Panc1 (cell line): ENCODE results near the gene ST3GAL2. TPM values are rescaled to one million over a fixed set of nuclear protein-coding genes. Genes with fewer than 3 reads are reported as not detected.

ENCODE experiments used
- ATAC-seq: fragments of 200-7000 bp; cut with Tn5 transposase; 2 replicates; pipeline ENCODE4 v1.9.1; 2020; ENCODE audit warnings: mild to moderate bottlenecking, moderate library complexity
- BruUV-seq: library from RNA; stranded (reverse); fragments of 400-500 nt; replicated peaks from 2 replicates; lab custom pipeline; 2021; lab: Mats Ljungman, UMichigan
- CTCF ChIA-PET: fragments of 300-600 bp; sonication (Branson Sonifier 250); formaldehyde crosslinking; loops from one replicate; lab custom pipeline; 2022; ENCODE audit warnings: antibody characterized with exemption; lab: Charles Lee
- POLR2A ChIA-PET: fragments of 300-600 bp; sonication (Branson Sonifier 250); formaldehyde crosslinking; loops from one replicate; lab custom pipeline; 2022; ENCODE audit warnings: antibody characterized with exemption; lab: Charles Lee
- DNase-seq: peaks from one replicate; pipeline ENCODE4 v3.0.0-alpha.2; 2010; ENCODE audit warnings: low read depth, low spot score
- H3K27ac ChIP-seq: 2 replicates; pipeline ENCODE4 v1.5.1; 2011; ENCODE audit warnings: mild to moderate bottlenecking, low read length, inconsistent platforms
- H3K27me3 ChIP-seq: fragments of 200-500 bp; sonication (Bioruptor generic); 2 replicates; pipeline ENCODE4 v1.6.0; 2014; ENCODE audit warnings: low read length, inconsistent platforms; ENCODE audit not compliant: control insufficient read depth, insufficient read depth
- H3K36me3 ChIP-seq: fragments of 200-500 bp; sonication (Bioruptor generic); 2 replicates; pipeline ENCODE4 v1.5.1; 2014; ENCODE audit warnings: inconsistent platforms, mild to moderate bottlenecking, low read length, moderate library complexity; ENCODE audit not compliant: control insufficient read depth, insufficient read depth
- H3K4me1 ChIP-seq: 2 replicates; pipeline ENCODE4 v1.5.1; 2011; ENCODE audit warnings: inconsistent platforms, mild to moderate bottlenecking, low read length, moderate library complexity; ENCODE audit not compliant: control insufficient read depth, insufficient read depth
- H3K4me3 ChIP-seq, 2 experiments: 2 replicates each; pipeline ENCODE4 v1.5.1; 2011 to 2012; ENCODE audit warnings: low read depth in 2 of 2, low read length in 2 of 2, mild to moderate bottlenecking in 2 of 2, inconsistent platforms in 1 of 2, moderate library complexity in 1 of 2
- H3K9me3 ChIP-seq: fragments of 200-500 bp; sonication (Bioruptor generic); 2 replicates; pipeline ENCODE4 v1.5.1; 2014; ENCODE audit warnings: low read depth, mild to moderate bottlenecking, inconsistent platforms, low read length, moderate library complexity; ENCODE audit not compliant: control insufficient read depth, insufficient read depth
- POLR2AphosphoS5 ChIP-seq: IDR thresholded peaks from 2 replicates; pipeline ENCODE4 v1.6.1; 2012; ENCODE audit warnings: mild to moderate bottlenecking, low read depth, low read length, moderate library complexity
- SIN3A ChIP-seq: IDR thresholded peaks from 2 replicates; pipeline ENCODE4 v1.6.1; 2012; ENCODE audit warnings: low read depth, mild to moderate bottlenecking, low read length, moderate library complexity, borderline replicate concordance; ENCODE audit not compliant: insufficient read depth
- TCF7L2 ChIP-seq: IDR thresholded peaks from 2 replicates; pipeline ENCODE4 v1.6.1; 2011; ENCODE audit warnings: mild to moderate bottlenecking, low read depth, low read length, inconsistent platforms
- in situ Hi-C: cut with HindIII; loops from 2 replicates; pipeline ENCODE4 v1.10.0; 2016; ENCODE audit warnings: low sequenced_read_pairs, low pct_unique_long_range_greater_than_20kb
- intact Hi-C: fragments of 100-400 bp; cut with micrococcal nuclease; formaldehyde crosslinking; loops from one replicate; pipeline ENCODE4 v1.10.0; 2022; ENCODE audit not compliant: unreplicated experiment
- total RNA-seq: library from RNA; stranded (reverse); gene quantifications from one replicate; pipeline ENCODE4 v1.2.1, GENCODE V29; 2021; ENCODE audit not compliant: unreplicated experiment
- TF ChIP-seq, protein P1 (sequence below), 2 experiments: IDR thresholded peaks; 2 replicates each; pipeline ENCODE4 v1.6.1; 2011 to 2012; ENCODE audit warnings: low read depth in 2 of 2, control low read depth in 1 of 2, low read length in 1 of 2, mild to moderate bottlenecking in 1 of 2, moderate library complexity in 1 of 2; ENCODE audit not compliant: insufficient read depth in 1 of 2
- TF ChIP-seq, protein P2 (sequence below): fragments of 450-650 bp; IDR thresholded peaks from 2 replicates; pipeline ENCODE4 v1.5.1; 2017; ENCODE audit warnings: mild to moderate bottlenecking

The ST3GAL2 gene
- total RNA-seq, 1 experiment from 2014 or later = 84.2 TPM

DNA sequence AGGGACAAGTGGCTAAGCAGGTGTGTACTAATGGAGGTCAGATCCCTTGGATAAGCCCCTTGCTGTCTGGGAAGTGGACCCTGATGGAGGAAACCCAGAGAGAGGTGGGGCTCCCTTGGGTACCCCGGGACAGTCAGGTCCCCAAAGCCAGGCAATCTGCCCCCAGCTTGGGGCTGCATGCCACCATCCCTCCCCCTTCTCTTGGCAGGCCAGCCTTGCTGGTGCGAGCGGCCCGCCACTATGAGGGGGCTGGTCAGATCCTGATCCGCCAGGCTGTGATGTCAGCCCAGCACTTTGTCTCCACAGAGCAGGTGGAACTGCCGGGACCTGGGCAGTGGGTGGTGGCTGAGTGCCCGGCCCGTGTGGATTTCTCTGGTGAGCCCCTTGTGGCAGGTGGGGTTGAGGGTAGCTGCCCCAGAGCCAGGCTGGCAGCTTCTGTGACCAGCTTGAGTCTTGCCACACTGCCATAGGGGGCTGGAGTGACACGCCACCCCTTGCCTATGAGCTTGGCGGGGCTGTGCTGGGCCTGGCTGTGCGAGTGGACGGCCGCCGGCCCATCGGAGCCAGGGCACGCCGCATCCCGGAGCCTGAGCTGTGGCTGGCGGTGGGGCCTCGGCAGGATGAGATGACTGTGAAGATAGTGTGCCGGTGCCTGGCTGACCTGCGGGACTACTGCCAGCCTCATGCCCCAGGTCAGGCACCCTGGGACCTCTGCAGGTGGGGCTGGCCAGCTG lies 35.6 kb upstream of the ST3GAL2 start:
- H3K36me3 ChIP-seq = no peaks in the 10 kb centered on the region
- in situ Hi-C loops (no loop called here), intact Hi-C loops (no loop called here)
- no peaks in the 10 kb centered on the region for H3K27me3 ChIP-seq
- BruUV-seq = no TSS peak
- TF ChIP-seq POLR2AphosphoS5 (no peak), TCF7L2 (no peak), SIN3A (no peak)
- TF ChIP-seq, protein P1, sequence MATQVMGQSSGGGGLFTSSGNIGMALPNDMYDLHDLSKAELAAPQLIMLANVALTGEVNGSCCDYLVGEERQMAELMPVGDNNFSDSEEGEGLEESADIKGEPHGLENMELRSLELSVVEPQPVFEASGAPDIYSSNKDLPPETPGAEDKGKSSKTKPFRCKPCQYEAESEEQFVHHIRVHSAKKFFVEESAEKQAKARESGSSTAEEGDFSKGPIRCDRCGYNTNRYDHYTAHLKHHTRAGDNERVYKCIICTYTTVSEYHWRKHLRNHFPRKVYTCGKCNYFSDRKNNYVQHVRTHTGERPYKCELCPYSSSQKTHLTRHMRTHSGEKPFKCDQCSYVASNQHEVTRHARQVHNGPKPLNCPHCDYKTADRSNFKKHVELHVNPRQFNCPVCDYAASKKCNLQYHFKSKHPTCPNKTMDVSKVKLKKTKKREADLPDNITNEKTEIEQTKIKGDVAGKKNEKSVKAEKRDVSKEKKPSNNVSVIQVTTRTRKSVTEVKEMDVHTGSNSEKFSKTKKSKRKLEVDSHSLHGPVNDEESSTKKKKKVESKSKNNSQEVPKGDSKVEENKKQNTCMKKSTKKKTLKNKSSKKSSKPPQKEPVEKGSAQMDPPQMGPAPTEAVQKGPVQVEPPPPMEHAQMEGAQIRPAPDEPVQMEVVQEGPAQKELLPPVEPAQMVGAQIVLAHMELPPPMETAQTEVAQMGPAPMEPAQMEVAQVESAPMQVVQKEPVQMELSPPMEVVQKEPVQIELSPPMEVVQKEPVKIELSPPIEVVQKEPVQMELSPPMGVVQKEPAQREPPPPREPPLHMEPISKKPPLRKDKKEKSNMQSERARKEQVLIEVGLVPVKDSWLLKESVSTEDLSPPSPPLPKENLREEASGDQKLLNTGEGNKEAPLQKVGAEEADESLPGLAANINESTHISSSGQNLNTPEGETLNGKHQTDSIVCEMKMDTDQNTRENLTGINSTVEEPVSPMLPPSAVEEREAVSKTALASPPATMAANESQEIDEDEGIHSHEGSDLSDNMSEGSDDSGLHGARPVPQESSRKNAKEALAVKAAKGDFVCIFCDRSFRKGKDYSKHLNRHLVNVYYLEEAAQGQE (IDR thresholded peaks at IDR 0.05; ENCODE audit: insufficient read depth in 1 of 2, low read depth in 2 of 2, low read length in 1 of 2) = no peak
- TF ChIP-seq, protein P2, sequence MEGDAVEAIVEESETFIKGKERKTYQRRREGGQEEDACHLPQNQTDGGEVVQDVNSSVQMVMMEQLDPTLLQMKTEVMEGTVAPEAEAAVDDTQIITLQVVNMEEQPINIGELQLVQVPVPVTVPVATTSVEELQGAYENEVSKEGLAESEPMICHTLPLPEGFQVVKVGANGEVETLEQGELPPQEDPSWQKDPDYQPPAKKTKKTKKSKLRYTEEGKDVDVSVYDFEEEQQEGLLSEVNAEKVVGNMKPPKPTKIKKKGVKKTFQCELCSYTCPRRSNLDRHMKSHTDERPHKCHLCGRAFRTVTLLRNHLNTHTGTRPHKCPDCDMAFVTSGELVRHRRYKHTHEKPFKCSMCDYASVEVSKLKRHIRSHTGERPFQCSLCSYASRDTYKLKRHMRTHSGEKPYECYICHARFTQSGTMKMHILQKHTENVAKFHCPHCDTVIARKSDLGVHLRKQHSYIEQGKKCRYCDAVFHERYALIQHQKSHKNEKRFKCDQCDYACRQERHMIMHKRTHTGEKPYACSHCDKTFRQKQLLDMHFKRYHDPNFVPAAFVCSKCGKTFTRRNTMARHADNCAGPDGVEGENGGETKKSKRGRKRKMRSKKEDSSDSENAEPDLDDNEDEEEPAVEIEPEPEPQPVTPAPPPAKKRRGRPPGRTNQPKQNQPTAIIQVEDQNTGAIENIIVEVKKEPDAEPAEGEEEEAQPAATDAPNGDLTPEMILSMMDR = no peak
- DNase-seq (no peak), ATAC-seq (no peak)
- H3K9me3 ChIP-seq = no peaks in the 10 kb centered on the region
- H3K4me1 ChIP-seq = peaks cover 11% of the 10 kb centered on the region
- ChIA-PET CTCF (no interaction called here), POLR2A (no interaction called here)
- no peak overlapping the region for H3K27ac ChIP-seq
- H3K4me3 ChIP-seq = no peak overlapping the region

DNA sequence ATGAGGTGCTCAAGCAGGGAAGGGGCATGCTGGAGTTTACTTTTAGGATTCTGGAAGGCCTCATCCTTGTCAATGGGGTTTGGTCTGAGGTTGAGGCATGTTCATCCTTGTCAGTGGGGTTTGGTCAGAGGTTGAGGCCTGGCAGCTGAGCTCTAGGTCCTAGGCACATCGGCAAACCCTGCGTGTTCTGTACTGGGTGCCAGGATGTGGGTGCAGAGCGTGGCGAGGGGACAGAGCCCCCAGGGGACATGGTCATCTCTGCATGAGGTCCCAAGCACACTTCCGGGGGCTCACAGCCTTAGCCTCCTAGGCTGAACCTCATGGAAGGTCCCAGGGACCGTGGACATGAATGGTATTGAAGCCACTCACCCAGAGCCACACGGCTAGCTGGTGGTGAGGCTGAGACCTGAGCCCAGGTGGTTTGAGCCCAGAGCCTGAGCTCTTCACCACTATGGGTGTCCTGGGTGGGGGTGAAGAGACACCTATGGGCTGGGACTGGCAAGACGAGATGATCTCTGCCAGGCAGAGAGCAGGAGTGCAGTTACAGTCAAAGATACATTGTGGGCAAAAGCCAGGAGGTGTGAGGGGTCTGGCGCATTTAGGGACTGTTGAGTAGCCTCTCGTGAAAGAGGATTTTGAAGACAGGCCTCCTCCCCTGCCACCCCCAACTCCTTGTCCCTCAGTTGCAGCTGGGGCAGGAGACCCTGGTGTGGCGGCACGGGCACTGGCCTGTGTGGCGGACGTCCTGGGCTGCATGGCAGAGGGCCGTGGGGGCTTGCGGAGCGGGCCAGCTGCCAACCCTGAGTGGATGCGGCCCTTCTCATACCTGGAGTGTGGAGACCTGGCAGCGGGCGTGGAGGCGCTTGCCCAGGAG lies 34.8 kb upstream of the ST3GAL2 start:
- no peaks in the 10 kb centered on the region for H3K9me3 ChIP-seq
- in situ Hi-C loops = no loop called here
- intact Hi-C loops = no loop called here
- H3K27me3 ChIP-seq = no peaks in the 10 kb centered on the region
- DNase-seq = no peak
- H3K27ac ChIP-seq = no peak overlapping the region
- no peaks in the 10 kb centered on the region for H3K36me3 ChIP-seq
- no peak overlapping the region for H3K4me3 ChIP-seq
- ChIA-PET CTCF (interaction anchor here (0.6 kb wide), 1 partner anchor 112 kb away, joined by 5 read pairs; no protein-coding TSS in a partner anchor), POLR2A (no interaction called here)
- H3K4me1 ChIP-seq = peaks cover 11% of the 10 kb centered on the region
- no TSS peak for BruUV-seq
- TF ChIP-seq, protein P2 = no peak
- TF ChIP-seq, protein P1 (IDR thresholded peaks at IDR 0.05; ENCODE audit: insufficient read depth in 1 of 2, low read depth in 2 of 2, low read length in 1 of 2) = no peak
- TF ChIP-seq POLR2AphosphoS5 (no peak), TCF7L2 (no peak), SIN3A (no peak)
- no peak for ATAC-seq
